BE2C (cell line): ENCODE data around the gene DIP2C.
A peak's percentile ranks its signal among the peaks of the same experiment; 100 is the strongest.
"Not testable (repeated sequence)": the region's sequence is repeated elsewhere in the genome, so short reads cannot be mapped to it uniquely, and the experiment has no call there.

Source experiments
- DNase-seq: peaks from one replicate; pipeline ENCODE4 v3.0.0-alpha.2; 2020
- H3K27me3 ChIP-seq: fragments of 250-450 bp; sonication (Bioruptor Pico); 2 replicates; pipeline ENCODE4 v1.5.1; 2020; ENCODE audit warnings: mild to moderate bottlenecking
- H3K36me3 ChIP-seq: fragments of 250-450 bp; sonication (Bioruptor Pico); 2 replicates; pipeline ENCODE4 v1.5.1; 2020; ENCODE audit warnings: mild to moderate bottlenecking
- H3K4me1 ChIP-seq: fragments of 250-450 bp; sonication (Bioruptor Pico); 2 replicates; pipeline ENCODE4 v1.5.1; 2020
- H3K4me3 ChIP-seq: 2 replicates; pipeline ENCODE4 v1.5.1; 2011; ENCODE audit warnings: low read depth, low read length
- H3K9me3 ChIP-seq: fragments of 250-450 bp; sonication (Bioruptor Pico); 2 replicates; pipeline ENCODE4 v1.5.1; 2020
- CTCF ChIP-seq: IDR thresholded peaks from 2 replicates; pipeline ENCODE4 v1.5.1; 2012; ENCODE audit warnings: mild to moderate bottlenecking, low read depth, low read length

The DIP2C gene

GRCh38 chr10:588246-589165 lies 101.0 kb downstream of the DIP2C start:
- peak; percentile 49 for DNase-seq
- Histone ChIP-seq H3K36me3 (no peaks in the 10 kb centered on the region), H3K9me3 (no peaks in the 10 kb centered on the region), H3K4me1 (peaks cover 8% of the 10 kb centered on the region; the same call in 1 of the 2 replicates), H3K27me3 (no peaks in the 10 kb centered on the region), H3K4me3 (no peak overlapping the region)
- peak; percentile 45 for TF ChIP-seq CTCF

GRCh38 chr10:586716-587115 lies 102.8 kb downstream of the DIP2C start:
- Histone ChIP-seq H3K4me3 (no peak overlapping the region), H3K27me3 (no peaks in the 10 kb centered on the region), H3K9me3 (no peaks in the 10 kb centered on the region), H3K36me3 (no peaks in the 10 kb centered on the region), H3K4me1 (peaks cover 8% of the 10 kb centered on the region; the same call in 1 of the 2 replicates)
- no peak for TF ChIP-seq CTCF
- DNase-seq = no peak

DNA sequence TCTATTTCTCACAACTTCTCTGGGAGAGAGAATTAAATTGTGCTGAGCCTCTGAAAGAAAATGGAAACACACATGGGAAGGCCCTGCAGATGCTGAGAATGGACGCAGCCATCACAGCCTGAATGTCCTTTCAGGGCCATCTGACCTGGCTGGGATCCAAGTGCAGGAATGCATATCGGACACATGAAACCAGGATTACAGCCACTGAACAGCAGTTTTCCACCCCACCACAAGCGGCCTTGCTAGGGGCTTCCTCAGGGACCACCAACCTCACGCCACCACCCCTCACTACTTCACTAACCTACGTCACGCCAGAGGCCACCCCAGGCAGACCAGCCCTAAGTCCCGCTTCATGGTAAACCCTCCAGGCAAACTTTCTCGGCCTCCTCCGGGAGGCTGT lies 103.3 kb downstream of the DIP2C start:
- Histone ChIP-seq H3K4me1 (peaks cover 8% of the 10 kb centered on the region; the same call in 1 of the 2 replicates), H3K4me3 (no peak overlapping the region), H3K27me3 (no peaks in the 10 kb centered on the region), H3K36me3 (no peaks in the 10 kb centered on the region), H3K9me3 (no peaks in the 10 kb centered on the region)
- DNase-seq = no peak
- TF ChIP-seq CTCF = no peak

DNA sequence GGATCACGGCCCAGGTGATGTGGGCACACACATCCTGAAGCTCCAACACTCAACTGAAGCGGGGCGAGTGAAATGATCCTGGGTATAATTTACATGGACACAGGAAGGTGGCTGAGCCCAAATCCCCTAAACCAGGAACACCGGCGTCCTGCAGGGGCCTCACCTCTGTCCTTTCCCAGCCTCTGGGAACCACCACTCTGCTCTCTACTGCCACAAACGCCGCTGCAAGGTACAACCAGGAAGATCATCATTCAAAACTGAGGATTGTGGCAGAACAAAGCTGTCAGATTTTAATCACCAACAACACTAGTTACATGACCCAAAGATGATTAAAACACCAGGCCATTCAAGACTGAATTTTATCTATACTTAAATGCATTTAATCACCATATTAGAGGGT lies 104.0 kb downstream of the DIP2C start:
- Histone ChIP-seq H3K4me3 (no peak overlapping the region), H3K27me3 (no peaks in the 10 kb centered on the region), H3K4me1 (peaks cover 8% of the 10 kb centered on the region; the same call in 1 of the 2 replicates), H3K9me3 (no peaks in the 10 kb centered on the region), H3K36me3 (no peaks in the 10 kb centered on the region)
- no peak for DNase-seq
- no peak for TF ChIP-seq CTCF

GRCh38 chr10:584497-585290 lies 104.8 kb downstream of the DIP2C start:
- H3K27me3 ChIP-seq, H3K4me1 ChIP-seq, H3K36me3 ChIP-seq, DNase-seq, H3K4me3 ChIP-seq, H3K9me3 ChIP-seq: not testable (repeated sequence)

GRCh38 chr10:583433-583832 lies 106.0 kb downstream of the DIP2C start:
- Histone ChIP-seq H3K4me3 (no peak overlapping the region), H3K36me3 (no peaks in the 10 kb centered on the region), H3K27me3 (no peaks in the 10 kb centered on the region), H3K4me1 (peaks cover 3% of the 10 kb centered on the region; the same call in 1 of the 2 replicates), H3K9me3 (no peaks in the 10 kb centered on the region)
- no peak for TF ChIP-seq CTCF
- DNase-seq = no peak
